ENCODE results near the gene ERAP2. TPM values are rescaled to one million over a fixed set of nuclear protein-coding genes. Genes with fewer than 3 reads are reported as not detected.
"Not testable (repeated sequence)": the region's sequence is repeated elsewhere in the genome, so short reads cannot be mapped to it uniquely, and the experiment has no call there.

The ERAP2 gene
- total RNA-seq, 2 experiments from 2014 or later = 57.3 to 60.7 TPM

DNA sequence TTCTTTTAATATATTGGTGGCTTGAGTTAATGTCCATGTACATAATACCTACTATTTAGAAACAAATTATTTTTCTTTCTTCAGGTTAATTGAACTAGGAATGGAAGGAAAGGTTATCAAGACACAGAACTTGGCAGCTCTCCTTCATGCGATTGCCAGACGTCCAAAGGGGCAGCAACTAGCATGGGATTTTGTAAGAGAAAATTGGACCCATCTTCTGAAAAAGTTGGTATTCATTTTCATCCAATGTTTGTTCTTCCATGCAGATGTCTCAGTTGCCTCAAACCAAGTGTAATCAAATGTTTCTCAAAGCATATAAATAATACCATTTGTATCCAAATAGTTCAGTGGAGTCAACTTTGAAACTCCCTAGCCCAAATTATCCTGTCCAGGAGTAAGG is 36.9 kb downstream of the ERAP2 start:
- peaks cover 5% of the 10 kb centered on the region for H3K4me1 Mint-ChIP-seq
- DNase-seq (no peak), ATAC-seq (no peak)
- H3K27ac Mint-ChIP-seq = no peak overlapping the region
- no peaks in the 10 kb centered on the region for H3K27me3 Mint-ChIP-seq
- H3K9me3 Mint-ChIP-seq (ENCODE audit: low read depth) = no peaks in the 10 kb centered on the region
- intact Hi-C loops (cut with DNase I, micrococcal nuclease) = no loop called here
- POLR2A ChIA-PET = no interaction called here
- CTCF ChIA-PET = interaction anchor here (0.9 kb wide), 1 partner anchor 44 kb away, joined by 4 read pairs; no protein-coding TSS in a partner anchor
- no peak overlapping the region for H3K4me3 Mint-ChIP-seq
- peaks cover 54% of the 10 kb centered on the region for H3K36me3 Mint-ChIP-seq (ENCODE audit: low read depth)

DNA sequence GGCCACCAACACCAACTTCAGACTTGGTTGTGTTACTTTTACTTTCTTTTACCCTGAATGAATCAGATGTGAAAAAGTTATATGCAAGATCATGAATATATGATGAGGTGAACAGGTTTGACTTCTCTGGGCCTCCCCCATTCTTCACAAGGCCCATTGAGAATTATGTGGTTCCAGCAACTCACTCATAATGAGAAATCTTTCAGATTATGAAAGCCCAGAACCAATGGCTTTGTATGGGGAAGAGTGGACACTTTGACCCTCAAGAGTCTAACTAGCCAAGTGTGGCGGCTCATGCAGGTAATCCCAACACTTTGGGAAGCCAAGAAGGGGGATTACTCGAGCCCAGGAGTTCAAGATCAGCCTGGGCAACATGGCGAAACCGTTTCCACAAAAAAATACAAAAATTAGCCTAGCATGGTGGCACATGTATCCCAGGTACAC is 43.5 kb downstream of the ERAP2 start:
- peaks cover 45% of the 10 kb centered on the region for H3K36me3 Mint-ChIP-seq (ENCODE audit: low read depth)
- intact Hi-C loops (cut with DNase I, micrococcal nuclease) = loop anchor here (1.0 kb wide), 4 partner anchors 15 to 176 kb away; no protein-coding TSS in a partner anchor
- H3K4me3 Mint-ChIP-seq = no peak overlapping the region
- peak; percentile 46 for DNase-seq
- H3K9me3 Mint-ChIP-seq (ENCODE audit: low read depth) = no peaks in the 10 kb centered on the region
- H3K4me1 Mint-ChIP-seq = peaks cover 49% of the 10 kb centered on the region
- peak overlapping the region; percentile 51 for H3K27ac Mint-ChIP-seq
- H3K27me3 Mint-ChIP-seq = no peaks in the 10 kb centered on the region
- POLR2A ChIA-PET = no interaction called here
- peak; percentile 89 for ATAC-seq
- CTCF ChIA-PET = interaction anchor here (0.7 kb wide), 1 partner anchor 14 kb away, joined by 3 read pairs; no protein-coding TSS in a partner anchor

DNA sequence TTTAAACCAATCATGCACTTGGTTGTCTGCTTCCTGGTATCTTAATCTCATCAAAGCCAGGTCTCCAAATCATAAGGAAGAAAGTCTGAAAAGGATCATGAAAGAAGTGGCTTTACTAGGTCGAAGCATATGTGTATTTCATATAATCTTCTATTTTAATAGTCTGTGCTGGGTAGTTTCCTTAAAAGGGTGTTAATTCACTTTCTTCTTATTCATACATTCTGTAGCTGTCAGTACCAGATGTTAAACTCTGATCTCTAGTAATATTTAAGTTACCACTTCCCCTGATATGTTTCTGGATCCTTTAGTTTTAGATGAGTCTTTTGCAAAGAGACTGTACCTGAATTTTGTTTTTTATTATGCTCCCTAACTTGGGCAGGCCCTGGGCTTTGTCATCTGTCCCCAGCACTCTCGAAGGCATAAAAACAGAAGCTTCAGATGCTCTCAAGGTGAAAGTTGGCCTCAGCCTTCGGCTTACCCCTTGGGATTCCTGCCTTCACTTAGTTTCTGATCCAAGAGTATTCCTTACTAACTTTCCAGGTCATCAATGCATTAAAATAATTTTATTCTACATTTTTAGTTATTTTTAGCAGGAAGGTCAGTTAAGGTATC is 44.5 kb downstream of the ERAP2 start:
- intact Hi-C loops (cut with DNase I, micrococcal nuclease) = no loop called here
- ATAC-seq = no peak
- CTCF ChIA-PET = interaction anchor here (0.5 to 1.3 kb wide), 3 partner anchors 11 to 45 kb away, joined by 3 to 4 read pairs (median 4); partner anchors contain the start of gene ERAP2
- POLR2A ChIA-PET = no interaction called here
- Mint-ChIP-seq H3K36me3 (ENCODE audit: low read depth) (peaks cover 41% of the 10 kb centered on the region), H3K4me1 (peaks cover 57% of the 10 kb centered on the region), H3K4me3 (no peak overlapping the region), H3K27me3 (no peaks in the 10 kb centered on the region), H3K9me3 (ENCODE audit: low read depth) (no peaks in the 10 kb centered on the region), H3K27ac (no peak overlapping the region)
- no peak for DNase-seq

DNA sequence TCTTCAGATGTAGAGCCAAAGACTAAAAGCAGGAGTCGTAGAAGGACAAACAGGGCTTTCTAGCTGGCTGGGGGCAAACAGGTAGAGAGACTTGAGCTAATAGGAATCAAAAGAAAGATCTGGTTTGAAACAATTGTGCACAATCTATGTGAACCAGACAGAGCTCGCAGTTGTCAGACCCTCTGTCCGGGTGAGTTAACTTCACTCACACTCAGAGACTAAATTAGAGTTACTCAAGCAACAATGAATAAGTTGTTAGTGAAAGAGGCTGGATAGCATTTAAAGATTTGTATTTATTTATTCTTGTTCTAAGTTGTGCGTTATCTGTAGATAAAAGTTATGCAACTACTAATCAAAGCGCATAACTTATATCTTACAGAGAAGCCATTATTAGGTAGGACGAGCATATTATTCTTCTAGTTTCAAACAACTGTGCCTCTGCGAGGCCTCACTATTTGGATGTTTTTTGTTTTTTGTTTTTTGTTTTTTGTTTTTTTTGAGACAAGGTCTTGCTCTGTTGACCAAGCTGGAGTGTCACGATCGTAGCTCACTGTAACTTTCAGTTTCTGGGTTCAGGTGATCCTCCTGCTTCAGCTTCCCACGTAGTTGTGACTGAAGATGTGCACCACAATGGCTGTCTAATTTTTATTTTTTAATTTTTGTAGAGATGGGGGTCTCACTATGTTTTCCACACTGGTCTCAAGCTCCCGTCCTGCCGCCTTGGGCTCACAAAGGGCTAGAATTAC is 46.4 kb downstream of the ERAP2 start:
- ATAC-seq = no peak
- Mint-ChIP-seq H3K4me1 (peaks cover 59% of the 10 kb centered on the region), H3K9me3 (ENCODE audit: low read depth) (no peaks in the 10 kb centered on the region), H3K27me3 (no peaks in the 10 kb centered on the region), H3K27ac (peak overlapping the region; percentile 58), H3K4me3 (no peak overlapping the region), H3K36me3 (ENCODE audit: low read depth) (peaks cover 30% of the 10 kb centered on the region)
- no peak for DNase-seq
- intact Hi-C loops (cut with DNase I, micrococcal nuclease) = no loop called here
- ChIA-PET CTCF (interaction anchor here (0.6 to 1.5 kb wide), 6 partner anchors 11 to 242 kb away, joined by 3 to 5 read pairs (median 3); no protein-coding TSS in a partner anchor), POLR2A (no interaction called here)

DNA sequence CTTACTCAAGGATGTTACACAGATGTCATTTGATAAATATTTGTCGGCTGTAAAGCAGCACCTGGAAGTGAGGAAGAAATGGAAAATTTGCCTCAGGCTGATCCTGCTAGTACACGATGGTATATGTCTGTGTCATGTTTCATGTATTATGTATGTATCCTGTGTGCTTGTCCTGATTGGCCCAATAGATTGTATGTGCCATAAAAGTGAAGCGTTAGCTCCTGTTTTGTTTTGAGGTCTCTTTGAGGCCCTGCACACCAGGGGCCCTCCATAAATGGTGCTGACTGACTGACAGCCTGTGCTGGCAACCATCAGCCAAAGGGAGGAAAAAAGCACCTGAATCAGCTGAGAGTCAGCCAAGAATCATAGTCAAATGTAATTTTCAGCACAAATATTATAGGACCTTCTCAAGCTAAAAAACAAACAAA is 47.7 kb downstream of the ERAP2 start:
- intact Hi-C loops (cut with DNase I, micrococcal nuclease) = no loop called here
- H3K4me1 Mint-ChIP-seq = peaks cover 62% of the 10 kb centered on the region
- peak overlapping the region; percentile 78 for H3K27ac Mint-ChIP-seq
- no peaks in the 10 kb centered on the region for H3K9me3 Mint-ChIP-seq (ENCODE audit: low read depth)
- ChIA-PET POLR2A (interaction anchor here (0.6 to 1.0 kb wide), 2 partner anchors 48 to 171 kb away, joined by 3 read pairs; partner anchors contain the start of gene ERAP2), CTCF (interaction anchor here (0.6 to 1.8 kb wide), 7 partner anchors 9 to 55 kb away, joined by 3 to 9 read pairs (median 4); no protein-coding TSS in a partner anchor)
- H3K4me3 Mint-ChIP-seq = peak overlapping the region; percentile 12
- peak; percentile 45 for DNase-seq
- H3K36me3 Mint-ChIP-seq (ENCODE audit: low read depth) = peaks cover 19% of the 10 kb centered on the region
- H3K27me3 Mint-ChIP-seq = no peaks in the 10 kb centered on the region
- ATAC-seq = peak; percentile 60

DNA sequence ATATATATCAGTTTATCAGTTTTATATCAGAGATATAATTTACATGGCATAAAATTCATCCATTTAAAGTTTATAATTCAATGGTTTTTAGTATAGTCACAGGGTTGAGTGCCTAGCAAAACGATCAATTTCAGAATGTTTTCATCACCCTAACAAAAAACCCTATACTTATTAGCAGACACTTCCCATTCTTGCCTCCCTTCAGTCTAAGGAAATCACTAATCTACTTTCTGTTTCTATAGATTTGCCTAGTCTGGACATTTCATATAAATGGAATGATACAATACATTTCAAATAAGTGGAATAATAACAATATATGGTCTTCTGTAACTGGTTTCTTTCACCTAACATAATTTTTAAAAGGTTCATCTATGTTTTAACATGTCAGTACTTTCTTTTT is 50.0 kb downstream of the ERAP2 start:
- ATAC-seq (no peak), DNase-seq (no peak)
- no peaks in the 10 kb centered on the region for H3K27me3 Mint-ChIP-seq
- no peak overlapping the region for H3K27ac Mint-ChIP-seq
- CTCF ChIA-PET = no interaction called here
- intact Hi-C loops (cut with DNase I, micrococcal nuclease) = no loop called here
- peaks cover 11% of the 10 kb centered on the region for H3K36me3 Mint-ChIP-seq (ENCODE audit: low read depth)
- POLR2A ChIA-PET = no interaction called here
- no peaks in the 10 kb centered on the region for H3K9me3 Mint-ChIP-seq (ENCODE audit: low read depth)
- H3K4me3 Mint-ChIP-seq = no peak overlapping the region
- H3K4me1 Mint-ChIP-seq = peaks cover 57% of the 10 kb centered on the region

DNA sequence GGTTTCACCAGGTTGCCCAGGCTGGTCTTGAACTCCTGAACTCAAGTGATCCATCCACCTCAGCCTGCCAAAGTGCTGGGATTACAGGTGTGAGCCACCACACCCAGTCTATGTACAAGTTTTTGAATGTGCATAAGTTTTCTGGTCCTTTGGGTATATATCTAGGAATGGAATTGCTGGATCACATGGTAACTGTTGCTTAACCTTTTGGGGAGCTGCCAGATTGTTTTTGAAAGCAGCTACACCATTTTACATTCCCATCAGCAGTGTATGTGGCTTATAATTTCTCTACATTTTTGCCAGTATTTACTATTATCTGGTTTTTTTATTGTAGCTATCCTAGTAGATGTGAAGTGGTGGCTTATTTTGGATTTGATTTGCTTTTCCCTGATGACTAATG is 50.7 kb downstream of the ERAP2 start:
- POLR2A ChIA-PET = no interaction called here

DNA sequence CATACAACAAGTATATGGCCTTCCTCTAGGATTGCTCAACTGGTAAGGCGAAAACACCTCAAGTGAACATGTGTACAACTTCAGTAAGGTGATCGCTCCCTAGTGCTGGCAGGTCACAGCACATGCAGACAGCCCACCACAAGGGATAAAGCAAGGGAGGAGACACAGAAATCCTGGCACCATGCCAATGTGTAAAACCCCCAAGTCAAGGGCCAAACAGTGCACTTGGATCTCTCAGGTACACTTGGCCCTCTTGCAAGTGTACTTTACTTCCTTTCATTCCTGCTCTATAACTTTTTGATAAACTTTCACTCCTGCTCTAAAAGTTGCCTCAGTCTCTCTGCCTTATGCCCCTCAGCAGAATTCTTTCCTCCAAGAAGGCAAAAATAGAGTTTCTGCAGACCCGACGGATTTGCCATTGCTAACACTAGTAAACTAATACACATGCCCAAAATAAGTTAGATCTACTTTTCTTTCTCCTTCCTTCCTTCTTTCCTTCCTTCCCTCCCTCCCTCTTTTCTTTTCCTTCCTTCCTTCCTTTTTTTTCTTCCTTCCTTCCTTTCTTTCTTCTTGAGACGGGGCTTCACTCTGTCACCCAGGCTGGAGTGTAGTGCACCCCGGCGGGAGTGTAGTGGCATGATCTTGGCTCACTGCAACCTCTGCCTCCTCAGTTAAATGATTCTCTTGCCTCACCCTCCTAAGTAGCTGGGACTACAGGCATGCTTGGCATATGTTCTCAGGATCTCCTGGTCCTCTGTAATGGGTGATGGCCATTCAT is 52.8 kb downstream of the ERAP2 start:
- intact Hi-C loops (cut with DNase I, micrococcal nuclease) = no loop called here
- peaks cover 62% of the 10 kb centered on the region for H3K4me1 Mint-ChIP-seq

More for the DNA sequence above, 50.7 kb downstream of the ERAP2 start:
- ATAC-seq (no peak), DNase-seq (no peak)
- peaks cover 11% of the 10 kb centered on the region for H3K36me3 Mint-ChIP-seq (ENCODE audit: low read depth)
- CTCF ChIA-PET = no interaction called here
- no peaks in the 10 kb centered on the region for H3K27me3 Mint-ChIP-seq
- no peaks in the 10 kb centered on the region for H3K9me3 Mint-ChIP-seq (ENCODE audit: low read depth)
- no peak overlapping the region for H3K27ac Mint-ChIP-seq
- peaks cover 58% of the 10 kb centered on the region for H3K4me1 Mint-ChIP-seq
- intact Hi-C loops (cut with DNase I, micrococcal nuclease) = no loop called here
- H3K4me3 Mint-ChIP-seq = no peak overlapping the region

DNA sequence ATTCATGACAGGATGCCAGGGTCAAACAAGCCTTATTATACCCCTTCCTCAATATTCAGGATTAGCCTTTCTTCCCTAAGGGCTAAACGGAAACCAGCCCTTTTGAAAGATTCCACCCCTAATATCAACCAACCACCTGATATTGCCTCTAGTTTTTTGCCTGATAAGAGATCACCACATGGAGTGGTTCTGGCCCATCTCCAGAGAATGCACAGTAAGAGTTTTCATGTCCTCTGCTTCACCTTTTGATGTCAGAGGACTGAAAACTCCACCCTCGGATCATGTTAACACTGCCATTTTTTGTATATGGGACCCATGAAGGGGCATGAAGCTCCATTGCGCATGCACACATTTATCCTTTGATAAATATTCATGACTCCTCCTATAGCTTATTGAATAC is 53.8 kb downstream of the ERAP2 start:
- H3K36me3 Mint-ChIP-seq (ENCODE audit: low read depth) = peaks cover 5% of the 10 kb centered on the region
- no peaks in the 10 kb centered on the region for H3K9me3 Mint-ChIP-seq (ENCODE audit: low read depth)
- H3K4me1 Mint-ChIP-seq = peaks cover 58% of the 10 kb centered on the region
- ChIA-PET CTCF (no interaction called here), POLR2A (no interaction called here)
- no peaks in the 10 kb centered on the region for H3K27me3 Mint-ChIP-seq
- no peak overlapping the region for H3K4me3 Mint-ChIP-seq
- DNase-seq (no peak), ATAC-seq (no peak)
- no peak overlapping the region for H3K27ac Mint-ChIP-seq
- intact Hi-C loops (cut with DNase I, micrococcal nuclease) = no loop called here

More for the DNA sequence above, 52.8 kb downstream of the ERAP2 start:
- peaks cover 8% of the 10 kb centered on the region for H3K36me3 Mint-ChIP-seq (ENCODE audit: low read depth)
- no peaks in the 10 kb centered on the region for H3K27me3 Mint-ChIP-seq
- ATAC-seq (no peak), DNase-seq (no peak)
- ChIA-PET CTCF (no interaction called here), POLR2A (no interaction called here)
- H3K4me3 Mint-ChIP-seq = no peak overlapping the region
- no peak overlapping the region for H3K27ac Mint-ChIP-seq
- no peaks in the 10 kb centered on the region for H3K9me3 Mint-ChIP-seq (ENCODE audit: low read depth)

DNA sequence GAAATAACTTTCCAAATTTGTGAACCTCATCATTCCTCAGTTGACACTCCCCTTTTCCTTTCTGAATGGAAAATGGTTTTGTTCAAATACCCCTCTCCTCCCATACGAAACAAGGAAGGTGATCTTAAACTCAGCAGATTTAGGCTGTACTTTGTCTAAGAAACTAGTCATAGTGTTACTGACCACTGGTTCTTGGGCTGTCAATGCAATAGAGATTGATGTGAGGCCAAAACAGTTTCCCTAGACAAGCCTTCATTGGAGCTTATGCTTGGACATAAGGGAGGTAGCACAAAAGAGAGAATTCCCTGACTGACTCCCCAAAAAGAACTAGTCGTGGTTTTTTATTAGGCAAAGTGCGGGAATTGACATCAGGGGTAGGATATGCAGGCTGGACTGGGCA is 54.3 kb downstream of the ERAP2 start:
- ATAC-seq (no peak), DNase-seq (no peak)
- Mint-ChIP-seq H3K27me3 (no peaks in the 10 kb centered on the region), H3K4me3 (no peak overlapping the region), H3K27ac (no peak overlapping the region), H3K4me1 (peaks cover 53% of the 10 kb centered on the region), H3K36me3 (ENCODE audit: low read depth) (peaks cover 4% of the 10 kb centered on the region), H3K9me3 (ENCODE audit: low read depth) (no peaks in the 10 kb centered on the region)
- ChIA-PET POLR2A (interaction anchor here (0.5 to 1.1 kb wide), 2 partner anchors 34 to 80 kb away, joined by 3 to 6 read pairs; no protein-coding TSS in a partner anchor), CTCF (interaction anchor here (0.9 kb wide), 1 partner anchor 231 kb away, joined by 3 read pairs; no protein-coding TSS in a partner anchor)
- intact Hi-C loops (cut with DNase I, micrococcal nuclease) = no loop called here

DNA sequence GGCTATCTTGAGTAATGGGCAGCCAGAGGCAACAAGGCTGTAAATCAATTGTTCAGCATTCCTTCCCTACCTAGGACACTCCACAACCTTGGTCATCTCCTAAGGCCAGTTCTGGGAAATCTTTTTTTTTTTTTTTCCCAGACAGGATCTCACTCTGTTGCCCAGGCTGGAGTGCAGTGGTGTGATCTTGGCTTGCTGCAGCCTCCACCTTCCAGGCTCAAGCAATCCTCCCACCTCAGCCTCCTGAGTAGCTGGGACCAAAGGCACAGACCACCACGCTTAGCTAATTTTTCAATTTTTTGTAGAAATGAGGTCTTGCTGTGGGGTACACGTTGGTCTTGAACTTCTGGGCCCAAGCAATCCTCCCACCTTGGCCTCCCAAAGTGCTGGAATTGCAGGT is 54.7 kb downstream of the ERAP2 start:
- peaks cover 52% of the 10 kb centered on the region for H3K4me1 Mint-ChIP-seq
- DNase-seq; H3K4me3 Mint-ChIP-seq; H3K27ac Mint-ChIP-seq; H3K27me3 Mint-ChIP-seq; ATAC-seq; H3K36me3 Mint-ChIP-seq (ENCODE audit: low read depth); H3K9me3 Mint-ChIP-seq (ENCODE audit: low read depth); intact Hi-C loops (cut with DNase I, micrococcal nuclease): not testable (repeated sequence)
- ChIA-PET CTCF (interaction anchor here (0.9 kb wide), 1 partner anchor 231 kb away, joined by 3 read pairs; no protein-coding TSS in a partner anchor), POLR2A (interaction anchor here (0.5 to 1.1 kb wide), 2 partner anchors 35 to 80 kb away, joined by 3 to 6 read pairs; no protein-coding TSS in a partner anchor)

All from activated CD4-positive, alpha-beta T cell treated with anti-CD3 and anti-CD28 coated beads for 36 hours (primary cell).